HEK293 (cell line): ENCODE results near the gene SLC4A1.

ENCODE experiments used
- BCL11A ChIP-seq: fragments of 450-650 bp; formaldehyde crosslinking; IDR thresholded peaks from 2 replicates; pipeline ENCODE4 v1.5.1; 2016; ENCODE audit warnings: low read depth, missing biosample characterization, missing genetic modification characterization
- HIC1 ChIP-seq: fragments of 450-650 bp; formaldehyde crosslinking; IDR thresholded peaks from 2 replicates; pipeline ENCODE4 v1.5.1; 2016; ENCODE audit warnings: missing biosample characterization, missing genetic modification characterization
- TSHZ1 ChIP-seq: fragments of 450-650 bp; formaldehyde crosslinking; IDR thresholded peaks from 2 replicates; pipeline ENCODE4 v1.5.1; 2016; ENCODE audit warnings: missing biosample characterization, missing genetic modification characterization, borderline replicate concordance
- ZBTB8A ChIP-seq: fragments of 450-650 bp; formaldehyde crosslinking; IDR thresholded peaks from 2 replicates; pipeline ENCODE4 v1.5.1; 2016; ENCODE audit warnings: missing biosample characterization, missing genetic modification characterization
- ZNF292 ChIP-seq: fragments of 450-650 bp; formaldehyde crosslinking; IDR thresholded peaks from 2 replicates; pipeline ENCODE4 v1.5.1; 2016; ENCODE audit warnings: low read depth, missing biosample characterization, missing genetic modification characterization, borderline replicate concordance
- ZNF311 ChIP-seq: fragments of 450-650 bp; formaldehyde crosslinking; IDR thresholded peaks from 2 replicates; pipeline ENCODE4 v1.5.1; 2017; ENCODE audit warnings: missing biosample characterization, missing genetic modification characterization, borderline replicate concordance
- ZNF560 ChIP-seq: fragments of 450-650 bp; formaldehyde crosslinking; IDR thresholded peaks from 2 replicates; pipeline ENCODE4 v1.5.1; 2017; ENCODE audit warnings: missing biosample characterization, missing genetic modification characterization, borderline replicate concordance
- TF ChIP-seq, protein P1 (sequence below): fragments of 450-650 bp; formaldehyde crosslinking; IDR thresholded peaks from 2 replicates; pipeline ENCODE4 v1.5.1; 2016; ENCODE audit warnings: missing biosample characterization, missing genetic modification characterization

GRCh38 chr17:44232061-44232460 is 35.9 kb downstream of the SLC4A1 start:
- TF ChIP-seq ZNF560 (tag by site-specific recombination), result no peak
- no peak for TF ChIP-seq BCL11A (tag by site-specific recombination)
- TF ChIP-seq HIC1 (tag by site-specific recombination), result no peak
- TF ChIP-seq ZNF311 (tag by site-specific recombination), result no peak
- no peak for TF ChIP-seq TSHZ1
- TF ChIP-seq ZBTB8A (tag by site-specific recombination), result no peak
- TF ChIP-seq ZNF292 (tag by site-specific recombination), result no peak
- TF ChIP-seq, protein P1, sequence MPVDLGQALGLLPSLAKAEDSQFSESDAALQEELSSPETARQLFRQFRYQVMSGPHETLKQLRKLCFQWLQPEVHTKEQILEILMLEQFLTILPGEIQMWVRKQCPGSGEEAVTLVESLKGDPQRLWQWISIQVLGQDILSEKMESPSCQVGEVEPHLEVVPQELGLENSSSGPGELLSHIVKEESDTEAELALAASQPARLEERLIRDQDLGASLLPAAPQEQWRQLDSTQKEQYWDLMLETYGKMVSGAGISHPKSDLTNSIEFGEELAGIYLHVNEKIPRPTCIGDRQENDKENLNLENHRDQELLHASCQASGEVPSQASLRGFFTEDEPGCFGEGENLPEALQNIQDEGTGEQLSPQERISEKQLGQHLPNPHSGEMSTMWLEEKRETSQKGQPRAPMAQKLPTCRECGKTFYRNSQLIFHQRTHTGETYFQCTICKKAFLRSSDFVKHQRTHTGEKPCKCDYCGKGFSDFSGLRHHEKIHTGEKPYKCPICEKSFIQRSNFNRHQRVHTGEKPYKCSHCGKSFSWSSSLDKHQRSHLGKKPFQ (tag by site-specific recombination), result no peak
